Left lung (tissue), 10 donors: Measurements from ENCODE around the gene METTL24. TPM values are rescaled to one million over a fixed set of nuclear protein-coding genes. Genes with fewer than 3 reads are reported as not detected.
"Not testable (repeated sequence)": the region's sequence is repeated elsewhere in the genome, so short reads cannot be mapped to it uniquely, and the experiment has no call there.

Experiments
- ATAC-seq: fragments of 200-7000 bp; cut with Tn5 transposase; one replicate; pipeline ENCODE4 v1.9.1; 2020; ENCODE audit warnings: moderate library complexity
- DNase-seq, 4 donors: peaks; one replicate each; pipeline ENCODE4 v3.0.0-alpha.2; 2013 to 2020
- H3K27ac ChIP-seq, 2 donors: fragments of 200-600 bp; sonication (generic) in 1 of 2; one replicate each; pipeline versions ENCODE4 v1.5.0 to v1.8.0; 2020 to 2021
- H3K27me3 ChIP-seq, 2 donors: fragments of 200-600 bp; sonication (generic) in 1 of 2; one replicate each; pipeline versions ENCODE4 v1.5.0 to v1.8.0; 2020 to 2021
- H3K36me3 ChIP-seq, 2 donors: fragments of 200-600 bp; sonication (generic) in 1 of 2; one replicate each; pipeline versions ENCODE4 v1.5.0 to v1.8.0; 2020 to 2021
- H3K4me1 ChIP-seq, 2 donors: fragments of 200-600 bp; one replicate each; pipeline ENCODE4 v1.8.0; 2021
- H3K4me3 ChIP-seq, 2 donors: fragments of 200-600 bp; sonication (generic) in 1 of 2; one replicate each; pipeline versions ENCODE4 v1.5.0 to v1.8.0; 2020 to 2021; ENCODE audit warnings: mild to moderate bottlenecking in 1 of 2
- H3K9me3 ChIP-seq, 2 donors: fragments of 200-600 bp; sonication (generic) in 1 of 2; one replicate each; pipeline versions ENCODE4 v1.5.0 to v1.8.0; 2020 to 2021
- intact Hi-C, 2 donors: fragments of 100-400 bp; cut with DNase I; formaldehyde crosslinking; loops; one replicate each; pipeline versions ENCODE4 v1.11.2 to v1.14.2; 2022
- polyA plus RNA-seq, 6 donors: library from polyadenylated mRNA; unstranded; fragments of 120-200 nt; gene quantifications; one replicate each; pipeline ENCODE4 v1.2.1, GENCODE V29; 2013; ENCODE audit not compliant: insufficient read length in 6 of 6
- total RNA-seq, 2 donors: library from RNA; stranded (reverse); fragmentation: NEBNext Ultra II Directional; extraction: Animal tissue kit (Norgen Biotek cat#: 25700); gene quantifications; one replicate each; pipeline ENCODE4 v1.2.1, GENCODE V29; 2021
- TF ChIP-seq, protein P1 (sequence below), 2 donors: fragments of 200-600 bp; sonication (generic) in 1 of 2; IDR thresholded peaks; one replicate each; pipeline versions ENCODE4 v1.5.0 to v1.8.0; 2021; ENCODE audit warnings: antibody characterized with exemption in 2 of 2
- donor health status: DM: no; HTN: yes; CAD: no.
- donor health status: DM: no; HTN: no; CAD: no.

Gene METTL24
- total and polyA plus RNA-seq, 8 donors = 2.3 to 5.1 (median 3.2) TPM

DNA sequence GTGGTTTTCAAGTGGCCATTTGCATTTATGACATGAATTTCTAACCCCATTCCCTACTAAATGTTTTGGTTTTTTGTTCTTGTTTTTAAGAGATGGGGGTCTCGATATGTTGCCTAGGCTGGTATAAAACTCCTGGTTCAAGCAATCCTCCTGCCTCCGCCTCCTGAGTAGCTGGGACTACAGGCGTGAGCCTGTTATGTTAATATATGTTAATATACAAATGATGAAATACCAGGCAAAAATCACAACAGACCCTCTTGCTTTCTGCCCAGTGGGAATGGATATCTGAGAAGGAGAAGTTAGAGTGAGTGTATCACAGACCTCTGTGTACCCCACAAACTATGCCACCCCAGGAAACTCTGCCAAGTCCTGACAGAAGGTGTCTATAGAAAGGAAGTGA is 111.8 kb downstream of the METTL24 start:
- no peaks in the 10 kb centered on the region for H3K9me3 ChIP-seq
- no peaks in the 10 kb centered on the region for H3K36me3 ChIP-seq
- H3K27ac ChIP-seq = no peak overlapping the region
- intact Hi-C loops = no loop called here
- no peaks in the 10 kb centered on the region for H3K4me1 ChIP-seq
- ATAC-seq (no peak), DNase-seq (no peak)
- TF ChIP-seq, protein P1, sequence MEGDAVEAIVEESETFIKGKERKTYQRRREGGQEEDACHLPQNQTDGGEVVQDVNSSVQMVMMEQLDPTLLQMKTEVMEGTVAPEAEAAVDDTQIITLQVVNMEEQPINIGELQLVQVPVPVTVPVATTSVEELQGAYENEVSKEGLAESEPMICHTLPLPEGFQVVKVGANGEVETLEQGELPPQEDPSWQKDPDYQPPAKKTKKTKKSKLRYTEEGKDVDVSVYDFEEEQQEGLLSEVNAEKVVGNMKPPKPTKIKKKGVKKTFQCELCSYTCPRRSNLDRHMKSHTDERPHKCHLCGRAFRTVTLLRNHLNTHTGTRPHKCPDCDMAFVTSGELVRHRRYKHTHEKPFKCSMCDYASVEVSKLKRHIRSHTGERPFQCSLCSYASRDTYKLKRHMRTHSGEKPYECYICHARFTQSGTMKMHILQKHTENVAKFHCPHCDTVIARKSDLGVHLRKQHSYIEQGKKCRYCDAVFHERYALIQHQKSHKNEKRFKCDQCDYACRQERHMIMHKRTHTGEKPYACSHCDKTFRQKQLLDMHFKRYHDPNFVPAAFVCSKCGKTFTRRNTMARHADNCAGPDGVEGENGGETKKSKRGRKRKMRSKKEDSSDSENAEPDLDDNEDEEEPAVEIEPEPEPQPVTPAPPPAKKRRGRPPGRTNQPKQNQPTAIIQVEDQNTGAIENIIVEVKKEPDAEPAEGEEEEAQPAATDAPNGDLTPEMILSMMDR (IDR thresholded peaks at IDR 0.05) = no peak
- H3K4me3 ChIP-seq = no peak overlapping the region
- no peaks in the 10 kb centered on the region for H3K27me3 ChIP-seq

DNA sequence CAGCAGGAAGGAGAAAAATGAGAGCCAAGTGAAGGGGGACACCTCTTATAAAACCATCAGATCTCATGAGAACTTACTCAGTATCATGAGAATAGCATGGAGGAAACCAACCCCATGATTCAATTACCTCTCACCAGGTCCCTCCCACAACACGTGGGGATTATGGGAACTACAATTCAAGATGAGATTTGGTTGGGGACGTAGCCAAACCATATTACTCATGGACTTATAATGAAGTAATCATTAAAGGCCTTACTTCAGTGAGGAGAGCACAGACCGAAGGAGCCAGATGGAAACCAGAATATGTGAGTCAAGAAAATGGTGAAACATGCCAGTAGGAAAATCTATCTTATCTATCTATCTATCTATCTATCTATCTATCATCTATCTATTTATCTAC is 113.5 kb downstream of the METTL24 start:
- ATAC-seq, H3K36me3 ChIP-seq, H3K9me3 ChIP-seq, H3K4me3 ChIP-seq, H3K27me3 ChIP-seq, DNase-seq, H3K4me1 ChIP-seq, H3K27ac ChIP-seq, intact Hi-C loops: not testable (repeated sequence)

DNA sequence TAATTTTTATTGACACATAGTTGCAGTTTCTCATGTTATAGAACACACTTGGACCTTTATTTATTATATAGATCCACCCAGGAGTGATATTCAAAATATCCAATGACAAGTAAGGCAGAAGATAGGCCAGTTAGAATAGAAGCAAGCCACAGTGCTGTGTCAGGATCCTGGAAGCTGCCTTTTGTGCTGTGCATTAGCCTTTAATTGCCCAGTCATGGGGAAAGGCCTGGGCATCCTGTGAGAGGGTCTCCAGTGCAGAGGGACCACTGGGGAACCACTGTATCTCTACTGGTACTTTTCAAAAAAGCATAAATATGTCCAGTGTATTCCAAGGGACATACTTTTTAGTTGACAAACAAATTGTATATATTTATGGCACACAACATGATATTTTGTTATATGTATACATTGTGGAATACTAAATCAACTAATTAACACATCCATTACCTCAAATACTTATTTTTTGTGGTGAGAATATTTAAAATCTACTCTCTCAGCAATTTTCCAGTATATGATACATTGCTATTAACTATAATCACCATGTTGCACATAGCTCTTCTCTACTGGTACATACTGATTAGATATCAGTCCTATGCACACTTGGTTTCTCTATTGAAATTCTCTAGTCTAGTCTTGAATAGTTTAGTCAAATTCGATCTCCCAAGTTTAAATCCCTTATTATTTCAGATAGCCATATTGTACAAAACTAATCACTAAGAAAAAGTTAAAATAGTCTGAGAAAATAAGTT is 118.4 kb downstream of the METTL24 start:
- TF ChIP-seq, protein P1 (IDR thresholded peaks at IDR 0.05) = no peak
- no peak for ATAC-seq
- H3K9me3 ChIP-seq = no peaks in the 10 kb centered on the region
- intact Hi-C loops = no loop called here
- H3K4me1 ChIP-seq = no peaks in the 10 kb centered on the region
- DNase-seq = no peak
- H3K4me3 ChIP-seq = no peak overlapping the region
- no peak overlapping the region for H3K27ac ChIP-seq
- no peaks in the 10 kb centered on the region for H3K27me3 ChIP-seq
- peaks cover 0 to 6% of the 10 kb centered on the region in 2 donors for H3K36me3 ChIP-seq

DNA sequence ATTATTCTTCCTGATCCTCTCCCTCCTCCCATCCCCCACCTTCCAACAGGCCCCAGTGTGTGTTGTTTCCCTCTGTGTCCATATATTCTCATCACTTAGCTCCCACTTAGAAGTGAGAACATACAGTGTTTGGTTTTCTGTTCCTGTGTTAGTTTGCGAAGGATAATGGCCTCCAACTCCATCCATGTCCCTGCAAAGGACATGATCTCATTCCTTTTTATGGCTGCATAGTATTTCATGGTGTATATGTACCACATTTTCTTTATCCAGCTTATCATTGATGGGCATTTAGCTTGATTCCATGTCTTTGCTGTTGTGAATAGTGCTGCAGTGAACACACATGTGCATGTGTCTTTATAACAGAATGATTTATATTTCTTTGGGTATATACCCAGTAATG is 122.1 kb downstream of the METTL24 start:
- H3K4me1 ChIP-seq, DNase-seq, H3K9me3 ChIP-seq, ATAC-seq, H3K27me3 ChIP-seq, intact Hi-C loops, H3K4me3 ChIP-seq, H3K27ac ChIP-seq, H3K36me3 ChIP-seq: not testable (repeated sequence)

DNA sequence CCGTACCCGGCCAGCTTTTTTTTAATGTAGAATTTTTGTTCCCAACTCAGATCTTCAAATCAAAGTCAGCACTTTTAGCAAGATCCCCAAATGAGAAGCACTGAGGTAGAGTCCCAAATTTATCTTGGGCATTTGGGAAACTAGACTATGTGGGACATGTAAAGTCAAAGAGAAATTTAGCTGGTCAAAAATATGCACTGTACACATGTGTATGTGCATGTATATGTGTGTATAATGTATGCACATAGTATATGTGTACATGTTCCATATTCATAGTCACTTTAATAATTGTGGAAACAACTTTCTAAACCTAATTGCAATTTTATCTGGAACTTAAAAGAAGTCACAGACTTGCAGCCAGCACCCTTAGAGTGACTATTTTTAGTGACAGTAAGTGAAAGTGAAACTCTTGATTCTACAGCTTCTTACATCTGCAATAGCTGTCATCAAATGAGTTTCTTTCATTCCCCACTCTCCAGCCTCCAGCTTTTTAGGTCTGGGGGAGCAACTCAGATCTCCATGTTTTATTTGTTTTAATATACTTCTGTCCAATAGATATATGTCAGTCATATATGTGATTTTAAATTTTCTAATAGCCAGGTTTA is 124.3 kb downstream of the METTL24 start:
- H3K4me1 ChIP-seq = no peaks in the 10 kb centered on the region
- intact Hi-C loops = no loop called here
- TF ChIP-seq, protein P1 (IDR thresholded peaks at IDR 0.05) = no peak
- no peak overlapping the region for H3K4me3 ChIP-seq
- DNase-seq (peak in 1 of 4 donors; percentile 16), ATAC-seq (peak; percentile 73)
- H3K27ac ChIP-seq = peak overlapping the region in 1 of 2 donors; percentile 1
- H3K27me3 ChIP-seq = no peaks in the 10 kb centered on the region
- peaks cover 0 to 26% of the 10 kb centered on the region in 2 donors for H3K36me3 ChIP-seq
- no peaks in the 10 kb centered on the region for H3K9me3 ChIP-seq

DNA sequence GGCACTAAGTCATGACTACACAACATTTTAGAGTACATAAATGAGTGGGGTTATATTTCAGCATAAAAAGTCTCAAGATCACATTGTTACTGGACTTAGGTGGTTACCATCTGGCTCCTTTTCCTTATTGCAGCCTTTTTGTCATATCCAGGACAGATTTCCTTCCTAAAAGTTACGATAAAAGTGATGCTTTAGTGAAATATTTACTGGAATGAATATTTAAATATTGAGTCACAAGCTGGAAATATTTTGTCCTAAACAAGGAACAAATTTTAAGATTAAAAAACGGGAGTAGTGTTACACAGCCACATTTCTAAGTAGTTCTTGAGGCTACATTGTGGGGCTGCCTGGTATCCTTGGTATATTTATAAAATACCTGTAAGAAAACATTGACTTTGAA is 125.7 kb downstream of the METTL24 start:
- Histone ChIP-seq H3K4me3 (no peak overlapping the region), H3K27ac (peak overlapping the region in 1 of 2 donors; percentile 13), H3K4me1 (no peaks in the 10 kb centered on the region), H3K9me3 (no peaks in the 10 kb centered on the region), H3K27me3 (no peaks in the 10 kb centered on the region), H3K36me3 (peaks cover 0 to 32% of the 10 kb centered on the region in 2 donors)
- DNase-seq (no peak), ATAC-seq (no peak)
- TF ChIP-seq, protein P1 (IDR thresholded peaks at IDR 0.05) = no peak
- intact Hi-C loops = no loop called here
